Measurements from ENCODE around the gene ARHGEF12.

DNA sequence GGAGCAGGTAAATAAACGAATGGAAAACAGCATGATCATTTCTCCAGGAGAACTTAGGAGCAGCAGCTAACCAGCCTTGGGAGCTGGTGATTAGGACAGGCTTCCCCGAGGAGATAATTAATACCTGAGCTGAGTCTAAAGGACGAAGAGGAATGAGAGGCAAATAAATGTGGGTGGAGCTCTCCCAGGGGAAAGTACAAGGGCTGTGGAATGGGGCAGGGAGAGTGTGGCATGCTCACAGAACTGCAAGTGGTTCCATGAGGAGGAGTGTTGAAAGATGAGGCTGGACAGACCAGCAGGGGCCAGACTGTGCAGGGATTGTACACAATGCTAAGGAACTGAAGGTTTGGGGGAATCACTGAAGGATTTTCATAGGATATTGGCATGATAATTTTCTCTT is 25.3 kb upstream of the ARHGEF12 start:
- TF ChIP-seq, protein P1, sequence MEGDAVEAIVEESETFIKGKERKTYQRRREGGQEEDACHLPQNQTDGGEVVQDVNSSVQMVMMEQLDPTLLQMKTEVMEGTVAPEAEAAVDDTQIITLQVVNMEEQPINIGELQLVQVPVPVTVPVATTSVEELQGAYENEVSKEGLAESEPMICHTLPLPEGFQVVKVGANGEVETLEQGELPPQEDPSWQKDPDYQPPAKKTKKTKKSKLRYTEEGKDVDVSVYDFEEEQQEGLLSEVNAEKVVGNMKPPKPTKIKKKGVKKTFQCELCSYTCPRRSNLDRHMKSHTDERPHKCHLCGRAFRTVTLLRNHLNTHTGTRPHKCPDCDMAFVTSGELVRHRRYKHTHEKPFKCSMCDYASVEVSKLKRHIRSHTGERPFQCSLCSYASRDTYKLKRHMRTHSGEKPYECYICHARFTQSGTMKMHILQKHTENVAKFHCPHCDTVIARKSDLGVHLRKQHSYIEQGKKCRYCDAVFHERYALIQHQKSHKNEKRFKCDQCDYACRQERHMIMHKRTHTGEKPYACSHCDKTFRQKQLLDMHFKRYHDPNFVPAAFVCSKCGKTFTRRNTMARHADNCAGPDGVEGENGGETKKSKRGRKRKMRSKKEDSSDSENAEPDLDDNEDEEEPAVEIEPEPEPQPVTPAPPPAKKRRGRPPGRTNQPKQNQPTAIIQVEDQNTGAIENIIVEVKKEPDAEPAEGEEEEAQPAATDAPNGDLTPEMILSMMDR (IDR thresholded peaks at IDR 0.05) = no peak
- TF ChIP-seq POLR2A (IDR thresholded peaks at IDR 0.05) = no peak

Data from uterus (tissue), 2 donors.